HG03442 (cell line): ENCODE data around the gene ZNF385A.
A peak's percentile ranks its signal among the peaks of the same experiment; 100 is the strongest.

Experiments
- ATAC-seq: cut with Tn5 transposase; IDR thresholded peaks from one replicate; pipeline ENCODE4 v1.9.1; 2021; ENCODE audit warnings: mild to moderate bottlenecking, moderate library complexity; ENCODE audit not compliant: unreplicated experiment

Gene ZNF385A

GRCh38 chr12:54393743-54394142 is 9.2 kb upstream of the ZNF385A start:
- no peak for ATAC-seq

GRCh38 chr12:54393207-54393609 is 8.7 kb upstream of the ZNF385A start:
- ATAC-seq, result no peak

- ATAC-seq, result no peak
Observed at GRCh38 chr12:54392485-54393206, 8.1 kb upstream of the ZNF385A start.

- no peak for ATAC-seq
Observed at GRCh38 chr12:54390668-54391551, 6.4 kb upstream of the ZNF385A start.

- ATAC-seq, result no peak
Observed at GRCh38 chr12:54390176-54390667, 5.7 kb upstream of the ZNF385A start.

GRCh38 chr12:54389607-54390175 is 5.2 kb upstream of the ZNF385A start:
- no peak for ATAC-seq

- ATAC-seq, result no peak
Observed at GRCh38 chr12:54389134-54389508, 4.6 kb upstream of the ZNF385A start.

- ATAC-seq, result no peak
Observed at GRCh38 chr12:54388237-54389133, 4.0 kb upstream of the ZNF385A start.

- no peak for ATAC-seq
Observed at GRCh38 chr12:54387114-54387467, 2.6 kb upstream of the ZNF385A start.

- no peak for ATAC-seq
Observed at GRCh38 chr12:54386403-54387113, 2.0 kb upstream of the ZNF385A start.

- peak; percentile 52 for ATAC-seq
Observed at GRCh38 chr12:54385251-54385914, 850 bp upstream of the ZNF385A start.

- no peak for ATAC-seq
Observed at GRCh38 chr12:54383041-54383609, 1.4 kb downstream of the ZNF385A start.

- ATAC-seq, result no peak
Observed at GRCh38 chr12:54381136-54381535, 3.4 kb downstream of the ZNF385A start.

GRCh38 chr12:54379398-54380201 is 4.9 kb downstream of the ZNF385A start:
- ATAC-seq, result peak; percentile 88

- no peak for ATAC-seq
Observed at GRCh38 chr12:54378796-54379397, 5.6 kb downstream of the ZNF385A start.

GRCh38 chr12:54377797-54378515 is 6.6 kb downstream of the ZNF385A start:
- ATAC-seq, result no peak

- ATAC-seq, result no peak
Observed at GRCh38 chr12:54377007-54377406, 7.5 kb downstream of the ZNF385A start.
